LoVo (cell line): ENCODE results near the gene TNFAIP2.
"Not testable (repeated sequence)": the region's sequence is repeated elsewhere in the genome, so short reads cannot be mapped to it uniquely, and the experiment has no call there.

Experiments used
- DNase-seq: peaks from one replicate; pipeline ENCODE4 v3.0.0-alpha.2; 2016; ENCODE audit warnings: low spot score

TNFAIP2 gene

GRCh38 chr14:103155416-103155815 is 32.2 kb downstream of the TNFAIP2 start:
- not testable (repeated sequence) for DNase-seq

- DNase-seq: no peak
Observed at GRCh38 chr14:103155826-103156394, 32.6 kb downstream of the TNFAIP2 start.

GRCh38 chr14:103156651-103157378 is 33.6 kb downstream of the TNFAIP2 start:
- no peak for DNase-seq

- DNase-seq: no peak
Observed at GRCh38 chr14:103157969-103158368, 34.7 kb downstream of the TNFAIP2 start.

GRCh38 chr14:103158688-103159087 is 35.4 kb downstream of the TNFAIP2 start:
- no peak for DNase-seq

GRCh38 chr14:103160321-103161053 is 37.2 kb downstream of the TNFAIP2 start:
- DNase-seq: no peak

GRCh38 chr14:103161054-103161397 is 37.8 kb downstream of the TNFAIP2 start:
- DNase-seq: no peak

GRCh38 chr14:103163199-103163598 is 39.9 kb downstream of the TNFAIP2 start:
- DNase-seq: no peak

GRCh38 chr14:103164006-103164405 is 40.7 kb downstream of the TNFAIP2 start:
- DNase-seq: no peak

GRCh38 chr14:103164779-103165178 is 41.5 kb downstream of the TNFAIP2 start:
- DNase-seq: no peak

- DNase-seq: no peak
Observed at GRCh38 chr14:103165323-103165722, 42.1 kb downstream of the TNFAIP2 start.

- DNase-seq: no peak
Observed at GRCh38 chr14:103169954-103170353, 46.7 kb downstream of the TNFAIP2 start.

GRCh38 chr14:103171206-103171605 is 47.9 kb downstream of the TNFAIP2 start:
- DNase-seq: not testable (repeated sequence)

- DNase-seq: no peak
Observed at GRCh38 chr14:103172921-103173320, 49.7 kb downstream of the TNFAIP2 start.

GRCh38 chr14:103173887-103174286 is 50.6 kb downstream of the TNFAIP2 start:
- DNase-seq: not testable (repeated sequence)

GRCh38 chr14:103176176-103176575 is 52.9 kb downstream of the TNFAIP2 start:
- not testable (repeated sequence) for DNase-seq

- no peak for DNase-seq
Observed at GRCh38 chr14:103177376-103177775, 54.1 kb downstream of the TNFAIP2 start.

- no peak for DNase-seq
Observed at GRCh38 chr14:103178521-103178920, 55.3 kb downstream of the TNFAIP2 start.

GRCh38 chr14:103179094-103179493 is 55.8 kb downstream of the TNFAIP2 start:
- no peak for DNase-seq

- no peak for DNase-seq
Observed at GRCh38 chr14:103180331-103180730, 57.1 kb downstream of the TNFAIP2 start.

GRCh38 chr14:103184046-103184445 is 60.8 kb downstream of the TNFAIP2 start:
- no peak for DNase-seq

GRCh38 chr14:103185051-103186029 is 62.1 kb downstream of the TNFAIP2 start:
- DNase-seq: peak; percentile 37
